Stomach (tissue), 4 donors: ENCODE data around the gene PGAP6.

Experiments used
- CTCF ChIP-seq, 7 experiments: fragments of 450-650 bp in 4 of 7; fragments of 200-600 bp in 3 of 7; sonication (generic) in 3 of 7; IDR thresholded peaks; one replicate each; pipeline ENCODE4 v1.5.1; 2016 to 2019; ENCODE audit warnings: antibody characterized with exemption in 7 of 7, control low read depth in 2 of 7, mild to moderate bottlenecking in 1 of 7
- POLR2A ChIP-seq, 4 donors: fragments of 450-650 bp; IDR thresholded peaks; one replicate each; pipeline ENCODE4 v1.6.1; 2016; ENCODE audit warnings: antibody characterized with exemption in 4 of 4, control low read depth in 2 of 4, mild to moderate bottlenecking in 1 of 4, moderate library complexity in 1 of 4

GRCh38 chr16:375212-375611, 6.6 kb downstream of the PGAP6 start:
- TF ChIP-seq CTCF (IDR thresholded peaks at IDR 0.05) (no peak), POLR2A (IDR thresholded peaks at IDR 0.05) (no peak)
